AG09319 (cell line): Measurements from ENCODE around the gene DNAJC3.
A peak's percentile ranks its signal among the peaks of the same experiment; 100 is the strongest.

Experiments used
- DNase-seq: peaks from one replicate; pipeline ENCODE4 v3.0.0-alpha.2; 2010; ENCODE audit warnings: low read depth; ENCODE audit errors: extremely low read depth
- TF ChIP-seq, protein P1 (sequence below): IDR thresholded peaks from 2 replicates; pipeline ENCODE4 v1.5.1; 2011; ENCODE audit warnings: low read depth, mild to moderate bottlenecking, inconsistent platforms, low read length, moderate library complexity

The DNAJC3 gene

DNA sequence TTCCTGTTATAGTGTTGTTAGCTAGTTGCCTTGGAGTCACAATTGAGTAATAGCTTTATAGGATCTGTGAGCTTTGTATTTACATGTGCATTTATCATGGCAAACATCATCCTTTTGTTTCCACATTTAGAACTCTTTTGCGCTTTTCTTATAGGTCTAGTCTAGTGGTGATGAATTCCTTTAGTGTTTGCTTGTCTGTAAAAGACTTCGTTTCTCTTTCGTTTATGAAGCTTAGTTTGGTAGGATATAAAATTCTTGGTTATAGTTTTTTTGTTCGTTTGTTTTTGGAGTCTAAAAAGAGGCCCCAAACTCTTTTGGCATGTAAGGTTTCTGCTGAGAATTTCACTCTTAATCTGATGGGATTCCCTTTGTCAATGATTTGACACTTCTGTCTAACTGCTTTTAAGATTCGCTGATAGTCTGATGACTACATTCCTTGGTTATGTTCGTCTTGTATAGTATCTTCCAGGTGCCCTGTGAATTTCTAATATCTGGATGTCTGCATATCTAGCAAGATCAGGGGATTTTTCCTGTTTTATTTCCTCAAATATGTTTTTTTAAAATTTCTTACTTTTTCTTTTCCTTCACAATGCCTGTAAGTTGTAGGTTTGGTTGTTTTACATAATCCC is 20.2 kb downstream of the DNAJC3 start:
- TF ChIP-seq, protein P1, sequence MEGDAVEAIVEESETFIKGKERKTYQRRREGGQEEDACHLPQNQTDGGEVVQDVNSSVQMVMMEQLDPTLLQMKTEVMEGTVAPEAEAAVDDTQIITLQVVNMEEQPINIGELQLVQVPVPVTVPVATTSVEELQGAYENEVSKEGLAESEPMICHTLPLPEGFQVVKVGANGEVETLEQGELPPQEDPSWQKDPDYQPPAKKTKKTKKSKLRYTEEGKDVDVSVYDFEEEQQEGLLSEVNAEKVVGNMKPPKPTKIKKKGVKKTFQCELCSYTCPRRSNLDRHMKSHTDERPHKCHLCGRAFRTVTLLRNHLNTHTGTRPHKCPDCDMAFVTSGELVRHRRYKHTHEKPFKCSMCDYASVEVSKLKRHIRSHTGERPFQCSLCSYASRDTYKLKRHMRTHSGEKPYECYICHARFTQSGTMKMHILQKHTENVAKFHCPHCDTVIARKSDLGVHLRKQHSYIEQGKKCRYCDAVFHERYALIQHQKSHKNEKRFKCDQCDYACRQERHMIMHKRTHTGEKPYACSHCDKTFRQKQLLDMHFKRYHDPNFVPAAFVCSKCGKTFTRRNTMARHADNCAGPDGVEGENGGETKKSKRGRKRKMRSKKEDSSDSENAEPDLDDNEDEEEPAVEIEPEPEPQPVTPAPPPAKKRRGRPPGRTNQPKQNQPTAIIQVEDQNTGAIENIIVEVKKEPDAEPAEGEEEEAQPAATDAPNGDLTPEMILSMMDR = no peak
- no peak for DNase-seq

GRCh38 chr13:95698047-95698749 is 21.3 kb downstream of the DNAJC3 start:
- DNase-seq = no peak
- TF ChIP-seq, protein P1 = no peak; the same call in 1 of the 2 replicates

DNA sequence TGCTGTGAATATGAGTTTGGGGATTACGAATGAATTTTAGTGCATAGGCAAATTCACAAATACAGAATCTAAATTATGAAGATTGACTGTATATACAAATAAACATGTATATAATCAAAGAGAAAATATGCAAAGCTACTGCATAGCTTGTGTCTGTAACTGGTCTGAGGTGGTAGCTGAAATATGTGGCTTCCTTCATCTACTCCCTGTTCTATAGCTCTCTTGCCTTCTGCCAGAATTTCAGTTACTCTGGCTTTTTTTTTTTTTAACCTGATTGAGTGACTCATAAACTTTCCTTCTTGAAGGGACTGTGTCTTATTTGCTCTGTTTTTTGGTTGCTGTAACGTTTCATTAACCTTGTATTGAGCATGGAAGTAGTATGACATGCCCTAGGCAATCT is 26.6 kb downstream of the DNAJC3 start:
- TF ChIP-seq, protein P1 = no peak
- no peak for DNase-seq

DNA sequence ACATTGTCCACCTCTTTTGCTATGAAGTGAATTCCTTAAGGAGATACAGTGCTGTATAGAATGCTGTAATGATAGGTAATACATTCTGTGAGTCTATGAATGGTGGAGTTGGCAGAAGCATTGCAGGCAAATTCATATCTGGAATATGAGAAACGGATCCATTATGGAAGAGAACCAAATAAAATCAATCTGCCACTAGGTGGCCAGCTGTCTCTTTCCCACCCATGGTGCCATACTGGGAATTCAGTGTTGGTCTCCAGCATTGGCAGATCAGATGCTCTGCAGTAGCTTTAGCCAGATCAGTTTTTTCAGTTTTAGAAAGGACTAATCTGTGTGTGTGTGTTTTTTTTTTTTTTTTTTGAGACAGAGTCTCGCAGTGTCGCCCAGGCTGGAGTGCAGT is 27.6 kb downstream of the DNAJC3 start:
- TF ChIP-seq, protein P1 = peak; percentile 12
- no peak for DNase-seq

GRCh38 chr13:95706356-95706755 is 29.4 kb downstream of the DNAJC3 start:
- TF ChIP-seq, protein P1 = no peak
- DNase-seq = no peak

- no peak for DNase-seq
- TF ChIP-seq, protein P1 = no peak
Observed at GRCh38 chr13:95707035-95707434, 30.1 kb downstream of the DNAJC3 start.
